ENCODE results near the gene RNF150. TPM values are rescaled to one million over a fixed set of nuclear protein-coding genes. Genes with fewer than 3 reads are reported as not detected.

Gene RNF150
- total RNA-seq, 1 experiment from 2014 or later, result 4.4 TPM

DNA sequence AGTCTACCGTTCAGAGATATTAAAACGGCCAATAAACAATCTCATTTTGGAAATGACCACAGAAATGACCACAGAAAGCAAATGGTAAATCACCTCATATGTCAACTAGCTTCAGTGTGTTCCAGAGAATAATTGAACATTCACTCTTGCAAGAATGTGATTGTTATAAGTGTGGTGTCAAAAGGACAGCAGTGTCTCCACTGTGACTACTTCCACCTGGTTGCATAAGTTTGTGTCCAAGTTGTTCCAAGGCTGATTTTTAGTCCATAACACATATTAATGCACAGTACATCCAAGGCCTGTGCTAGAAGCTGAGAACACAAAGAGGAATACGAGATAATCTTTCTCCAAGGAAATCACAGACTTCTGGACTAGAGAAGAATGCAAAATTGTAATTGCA, 37.4 kb upstream of the RNF150 start:
- H4K20me1 ChIP-seq (ENCODE audit: control insufficient read depth, insufficient read depth, insufficient read length), result no peaks in the 10 kb centered on the region
- H3K9ac ChIP-seq (ENCODE audit: extremely low read depth, insufficient read length, low read length), result no peak overlapping the region
- H2BK120ac ChIP-seq (ENCODE audit: low read depth, low read length, poor library complexity, severe bottlenecking), result no peak overlapping the region
- H3K27me3 Mint-ChIP-seq (ENCODE audit: low read depth), result peaks cover 7% of the 10 kb centered on the region
- DNase-seq, result no peak
- no peaks in the 10 kb centered on the region for H3K79me1 ChIP-seq (ENCODE audit: insufficient read depth, low read depth, low read length, poor library complexity, severe bottlenecking)
- H3K27ac ChIP-seq (ENCODE audit: insufficient read length, low read depth, low read length), result no peak overlapping the region
- H3T11ph ChIP-seq (ENCODE audit: low read length), result no peak overlapping the region
- no peak overlapping the region for H3K27ac Mint-ChIP-seq
- H3K23ac ChIP-seq (ENCODE audit: insufficient read length, low read depth, low read length), result no peak overlapping the region
- no peak overlapping the region for H2BK20ac ChIP-seq (ENCODE audit: low read depth, low read length, poor library complexity, severe bottlenecking)
- H2BK12ac ChIP-seq (ENCODE audit: insufficient read length, low read depth, low read length), result no peak overlapping the region
- no peak overlapping the region for H4K5ac ChIP-seq (ENCODE audit: insufficient read length, low read depth, low read length)
- H3K4ac ChIP-seq (ENCODE audit: low read depth, low read length), result no peak overlapping the region
- no peaks in the 10 kb centered on the region for H3K23me2 ChIP-seq (ENCODE audit: insufficient read length, low read depth, low read length, poor library complexity, severe bottlenecking)
- no peaks in the 10 kb centered on the region for H3K79me2 ChIP-seq (ENCODE audit: insufficient read depth, low read length)
- WGBS (ENCODE audit: extremely low coverage, insufficient read length, low lambda C conversion rate), result no CpG with 5 or more reads among the region's 3 CpGs
- H3K4me3 Mint-ChIP-seq, result no peak overlapping the region
- H4K8ac ChIP-seq (replicated peaks; ENCODE audit: insufficient read length, low read depth, low read length), result no peak overlapping the region
- no peaks in the 10 kb centered on the region for H3K4me1 ChIP-seq (ENCODE audit: insufficient read depth, low read length)
- no peak overlapping the region for H2BK5ac ChIP-seq (ENCODE audit: insufficient read length, low read length)
- H3K56ac ChIP-seq (ENCODE audit: insufficient read length, low read depth, low read length), result no peak overlapping the region
- TF ChIP-seq, protein P1, sequence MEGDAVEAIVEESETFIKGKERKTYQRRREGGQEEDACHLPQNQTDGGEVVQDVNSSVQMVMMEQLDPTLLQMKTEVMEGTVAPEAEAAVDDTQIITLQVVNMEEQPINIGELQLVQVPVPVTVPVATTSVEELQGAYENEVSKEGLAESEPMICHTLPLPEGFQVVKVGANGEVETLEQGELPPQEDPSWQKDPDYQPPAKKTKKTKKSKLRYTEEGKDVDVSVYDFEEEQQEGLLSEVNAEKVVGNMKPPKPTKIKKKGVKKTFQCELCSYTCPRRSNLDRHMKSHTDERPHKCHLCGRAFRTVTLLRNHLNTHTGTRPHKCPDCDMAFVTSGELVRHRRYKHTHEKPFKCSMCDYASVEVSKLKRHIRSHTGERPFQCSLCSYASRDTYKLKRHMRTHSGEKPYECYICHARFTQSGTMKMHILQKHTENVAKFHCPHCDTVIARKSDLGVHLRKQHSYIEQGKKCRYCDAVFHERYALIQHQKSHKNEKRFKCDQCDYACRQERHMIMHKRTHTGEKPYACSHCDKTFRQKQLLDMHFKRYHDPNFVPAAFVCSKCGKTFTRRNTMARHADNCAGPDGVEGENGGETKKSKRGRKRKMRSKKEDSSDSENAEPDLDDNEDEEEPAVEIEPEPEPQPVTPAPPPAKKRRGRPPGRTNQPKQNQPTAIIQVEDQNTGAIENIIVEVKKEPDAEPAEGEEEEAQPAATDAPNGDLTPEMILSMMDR (conservative IDR thresholded peaks at IDR 0.05), result no peak
- no peak overlapping the region for H2BK15ac ChIP-seq (ENCODE audit: low read depth, low read length)
- H3K36me3 Mint-ChIP-seq (ENCODE audit: insufficient read depth in 1 of 3, low read depth in 3 of 3), result no peaks in the 10 kb centered on the region
- H2AFZ ChIP-seq (ENCODE audit: low read length), result no peak overlapping the region
- H3K4me1 Mint-ChIP-seq, result no peaks in the 10 kb centered on the region
- no peak overlapping the region for H4K91ac ChIP-seq (ENCODE audit: insufficient read length, low read depth, low read length)
- H3K9me3 Mint-ChIP-seq, result peaks cover 0 to 2% of the 10 kb centered on the region in 2 experiments; a peak in 2 of 5 replicates
- H2AK5ac ChIP-seq (ENCODE audit: insufficient read length, low read length), result no peak overlapping the region
- H3K27me3 ChIP-seq (ENCODE audit: insufficient read depth, low read length), result no peaks in the 10 kb centered on the region
- H3K9me3 ChIP-seq (ENCODE audit: control insufficient read depth, low read depth, low read length), result no peaks in the 10 kb centered on the region
- H3K18ac ChIP-seq (ENCODE audit: insufficient read length, low read depth, low read length), result no peak overlapping the region
- no peak overlapping the region for H3K4me2 ChIP-seq (ENCODE audit: insufficient read depth, insufficient read length, low read length)
- no peak overlapping the region for H3K14ac ChIP-seq (ENCODE audit: insufficient read depth, low read length)
